Prostate gland (tissue), 2 donors: Measurements from ENCODE around the gene SNN. TPM values are rescaled to one million over a fixed set of nuclear protein-coding genes. Genes with fewer than 3 reads are reported as not detected.

Experiments used
- DNase-seq: peaks from one replicate; pipeline ENCODE4 v3.0.0-alpha.2; 2019; ENCODE audit warnings: low spot score
- H3K27ac ChIP-seq, 2 donors: fragments of 200-600 bp; sonication (generic); 2 replicates each; pipeline ENCODE4 v1.5.1; 2017 to 2019
- H3K27me3 ChIP-seq: fragments of 200-600 bp; sonication (generic); replicated peaks from 2 replicates; pipeline ENCODE4 v1.5.1; 2019; ENCODE audit not compliant: insufficient read depth
- H3K36me3 ChIP-seq, 2 donors: fragments of 200-600 bp; sonication (generic); 1 replicate in 1 of 2; 2 replicates in 1 of 2; pipeline versions ENCODE4 v1.5.1 to v1.8.1; 2017 to 2019
- H3K4me1 ChIP-seq: fragments of 200-600 bp; sonication (generic); replicated peaks from 2 replicates; pipeline ENCODE4 v1.5.1; 2019
- H3K4me3 ChIP-seq, 2 donors: fragments of 200-600 bp; sonication (generic); 2 replicates each; pipeline ENCODE4 v1.5.1; 2017 to 2019
- H3K9me3 ChIP-seq: fragments of 200-600 bp; sonication (generic); 2 replicates; pipeline ENCODE4 v1.5.1; 2017
- POLR2A ChIP-seq: fragments of 450-650 bp; IDR thresholded peaks from one replicate; pipeline ENCODE4 v1.6.1; 2016; ENCODE audit warnings: antibody characterized with exemption, mild to moderate bottlenecking
- POLR2AphosphoS5 ChIP-seq: sonication (generic); formaldehyde crosslinking; IDR thresholded peaks from one replicate; pipeline ENCODE4 v1.6.1; 2017; ENCODE audit warnings: antibody characterized with exemption
- WGBS: methylation state at CpG from one replicate; pipeline ENCODE4 v1.1.5; 2018; 5-methylcytosine and 5-hydroxymethylcytosine counted together
- intact Hi-C: fragments of 100-400 bp; cut with DNase I; formaldehyde crosslinking; loops from one replicate; pipeline ENCODE4 v1.14.2; 2022
- total RNA-seq, 2 donors: library from RNA; depleted of rRNA; stranded (reverse); fragments of >200 nt; gene quantifications; one replicate each; pipeline ENCODE4 v1.1.0, GENCODE V29; 2016
- TF ChIP-seq, protein P1 (sequence below), 4 experiments: fragments of 200-600 bp in 2 of 4; fragments of 450-650 bp in 2 of 4; sonication (generic) in 2 of 4; IDR thresholded peaks; 1 replicate in 3 of 4; 2 replicates in 1 of 4; pipeline ENCODE4 v1.5.1; 2016 to 2019; ENCODE audit warnings: antibody characterized with exemption in 4 of 4, mild to moderate bottlenecking in 2 of 4, moderate library complexity in 2 of 4

Gene SNN
- total RNA-seq, 2 donors from 2014 or later, result 20.8 TPM

DNA sequence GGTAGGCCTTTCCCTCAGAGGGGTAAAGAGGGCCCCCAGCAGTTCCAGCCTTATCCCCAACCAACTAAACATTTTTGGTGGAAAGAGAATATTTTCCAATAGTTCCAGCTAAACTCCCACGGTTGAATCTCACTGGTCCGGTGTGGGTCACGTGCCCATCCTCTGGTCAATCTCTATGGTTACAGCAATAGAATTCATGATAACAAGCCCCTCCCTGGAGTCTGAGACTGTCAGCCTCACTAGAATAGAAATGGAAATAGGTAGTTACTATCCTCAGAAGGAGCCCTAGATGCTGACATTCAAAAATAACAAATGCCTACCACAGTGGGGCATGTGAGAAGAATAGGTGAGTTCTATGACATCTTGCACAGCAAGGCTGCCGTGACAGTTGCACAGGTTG, 44.0 kb upstream of the SNN start:
- H3K4me1 ChIP-seq, result no peaks in the 10 kb centered on the region
- 96% methylated on average over 4 of the region's 4 CpGs for WGBS
- H3K27me3 ChIP-seq, result no peaks in the 10 kb centered on the region
- H3K27ac ChIP-seq, result no peak overlapping the region
- H3K36me3 ChIP-seq, result no peaks in the 10 kb centered on the region
- intact Hi-C loops, result no loop called here
- no peak overlapping the region for H3K4me3 ChIP-seq
- DNase-seq, result no peak
- no peaks in the 10 kb centered on the region for H3K9me3 ChIP-seq
- TF ChIP-seq POLR2A (no peak), POLR2AphosphoS5 (no peak)
- TF ChIP-seq, protein P1, sequence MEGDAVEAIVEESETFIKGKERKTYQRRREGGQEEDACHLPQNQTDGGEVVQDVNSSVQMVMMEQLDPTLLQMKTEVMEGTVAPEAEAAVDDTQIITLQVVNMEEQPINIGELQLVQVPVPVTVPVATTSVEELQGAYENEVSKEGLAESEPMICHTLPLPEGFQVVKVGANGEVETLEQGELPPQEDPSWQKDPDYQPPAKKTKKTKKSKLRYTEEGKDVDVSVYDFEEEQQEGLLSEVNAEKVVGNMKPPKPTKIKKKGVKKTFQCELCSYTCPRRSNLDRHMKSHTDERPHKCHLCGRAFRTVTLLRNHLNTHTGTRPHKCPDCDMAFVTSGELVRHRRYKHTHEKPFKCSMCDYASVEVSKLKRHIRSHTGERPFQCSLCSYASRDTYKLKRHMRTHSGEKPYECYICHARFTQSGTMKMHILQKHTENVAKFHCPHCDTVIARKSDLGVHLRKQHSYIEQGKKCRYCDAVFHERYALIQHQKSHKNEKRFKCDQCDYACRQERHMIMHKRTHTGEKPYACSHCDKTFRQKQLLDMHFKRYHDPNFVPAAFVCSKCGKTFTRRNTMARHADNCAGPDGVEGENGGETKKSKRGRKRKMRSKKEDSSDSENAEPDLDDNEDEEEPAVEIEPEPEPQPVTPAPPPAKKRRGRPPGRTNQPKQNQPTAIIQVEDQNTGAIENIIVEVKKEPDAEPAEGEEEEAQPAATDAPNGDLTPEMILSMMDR (IDR thresholded peaks at IDR 0.05), result no peak

- WGBS, result 88% methylated on average over 16 of the region's 16 CpGs
- H3K27me3 ChIP-seq, result no peaks in the 10 kb centered on the region
- no peak overlapping the region for H3K4me3 ChIP-seq
- intact Hi-C loops, result no loop called here
- H3K4me1 ChIP-seq, result no peaks in the 10 kb centered on the region
- H3K9me3 ChIP-seq, result no peaks in the 10 kb centered on the region
- no peak for TF ChIP-seq POLR2AphosphoS5
- TF ChIP-seq POLR2A, result no peak
- TF ChIP-seq, protein P1 (IDR thresholded peaks at IDR 0.05), result no peak
- no peak overlapping the region for H3K27ac ChIP-seq
- DNase-seq, result no peak
- no peaks in the 10 kb centered on the region for H3K36me3 ChIP-seq
Measured at GRCh38 chr16:11624636-11625607, 43.3 kb upstream of the SNN start.

- H3K27ac ChIP-seq, result no peak overlapping the region
- 92% methylated on average over 4 of the region's 4 CpGs for WGBS
- no peak overlapping the region for H3K4me3 ChIP-seq
- intact Hi-C loops, result no loop called here
- no peak for DNase-seq
- no peaks in the 10 kb centered on the region for H3K9me3 ChIP-seq
- no peaks in the 10 kb centered on the region for H3K27me3 ChIP-seq
- TF ChIP-seq POLR2A (no peak), POLR2AphosphoS5 (no peak)
- TF ChIP-seq, protein P1 (IDR thresholded peaks at IDR 0.05), result no peak
- H3K4me1 ChIP-seq, result no peaks in the 10 kb centered on the region
- H3K36me3 ChIP-seq, result no peaks in the 10 kb centered on the region
Measured at GRCh38 chr16:11625769-11626168, 42.5 kb upstream of the SNN start.

- no peak overlapping the region for H3K27ac ChIP-seq
Measured at GRCh38 chr16:11626657-11627291, 41.5 kb upstream of the SNN start.

More at GRCh38 chr16:11626657-11627291, 41.5 kb upstream of the SNN start:
- Histone ChIP-seq H3K9me3 (no peaks in the 10 kb centered on the region), H3K4me1 (no peaks in the 10 kb centered on the region), H3K27me3 (no peaks in the 10 kb centered on the region), H3K36me3 (no peaks in the 10 kb centered on the region), H3K4me3 (no peak overlapping the region)
- intact Hi-C loops, result no loop called here
- 95% methylated on average over 16 of the region's 16 CpGs for WGBS
- TF ChIP-seq POLR2A (no peak), POLR2AphosphoS5 (no peak)
- TF ChIP-seq, protein P1 (IDR thresholded peaks at IDR 0.05), result no peak
- DNase-seq, result no peak
